HG02981 (cell line): ENCODE data around the gene QRSL1.
"Not testable (repeated sequence)": the region's sequence is repeated elsewhere in the genome, so short reads cannot be mapped to it uniquely, and the experiment has no call there.

Experiments used
- ATAC-seq: cut with Tn5 transposase; IDR thresholded peaks from one replicate; pipeline ENCODE4 v1.9.1; 2021; ENCODE audit warnings: mild to moderate bottlenecking, moderate library complexity; ENCODE audit not compliant: unreplicated experiment

The QRSL1 gene

DNA sequence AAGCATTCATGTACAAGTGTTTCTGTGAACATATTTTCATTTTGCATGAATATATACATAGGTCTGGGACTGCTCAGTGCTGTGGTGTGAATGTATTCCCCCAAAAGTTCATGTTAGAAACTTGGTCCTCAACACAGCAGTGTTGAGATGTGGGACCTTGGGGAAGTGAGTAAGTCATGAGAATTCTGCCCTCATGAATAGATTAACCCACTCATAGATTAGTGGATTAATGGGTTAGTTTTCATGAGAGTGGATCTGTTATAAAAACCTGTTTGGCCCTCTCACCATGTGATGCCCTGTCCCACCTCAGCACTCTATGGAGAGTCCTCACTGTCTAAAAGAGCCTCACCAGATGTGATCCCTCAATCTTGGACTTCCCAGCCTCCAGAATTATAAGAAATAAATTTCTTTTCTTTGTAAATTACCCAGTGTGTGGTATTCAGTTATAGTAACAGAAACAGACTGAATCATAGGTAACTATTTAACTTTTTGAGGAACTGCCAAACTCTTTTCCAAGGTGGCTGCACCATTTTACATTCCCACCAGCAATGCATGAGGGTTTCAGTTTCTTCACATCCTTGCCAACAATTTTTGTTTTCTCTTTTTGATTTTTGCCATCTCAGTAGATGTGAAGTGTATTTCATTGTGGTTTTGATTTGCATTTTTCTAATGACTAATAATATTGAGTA lies 45.3 kb downstream of the QRSL1 start:
- no peak for ATAC-seq

DNA sequence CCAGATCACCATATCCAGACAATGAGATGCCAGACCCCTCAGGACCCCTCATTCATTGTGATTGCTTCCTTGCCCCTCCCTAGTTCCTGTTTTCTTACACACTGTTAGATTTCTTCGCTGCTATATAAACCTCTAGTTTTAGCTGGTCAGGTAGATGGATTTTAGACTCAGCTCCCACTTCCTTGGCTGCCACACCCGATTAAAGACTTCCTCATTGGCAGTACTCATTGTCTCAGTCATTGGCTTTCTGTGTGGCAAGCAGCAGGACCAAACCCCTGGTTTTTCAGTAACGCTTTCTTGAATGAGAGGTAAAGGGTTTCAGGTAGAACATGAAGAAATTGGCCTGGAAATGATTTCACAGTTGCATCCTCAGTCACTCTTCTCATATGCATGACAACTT lies 47.9 kb downstream of the QRSL1 start:
- no peak for ATAC-seq

DNA sequence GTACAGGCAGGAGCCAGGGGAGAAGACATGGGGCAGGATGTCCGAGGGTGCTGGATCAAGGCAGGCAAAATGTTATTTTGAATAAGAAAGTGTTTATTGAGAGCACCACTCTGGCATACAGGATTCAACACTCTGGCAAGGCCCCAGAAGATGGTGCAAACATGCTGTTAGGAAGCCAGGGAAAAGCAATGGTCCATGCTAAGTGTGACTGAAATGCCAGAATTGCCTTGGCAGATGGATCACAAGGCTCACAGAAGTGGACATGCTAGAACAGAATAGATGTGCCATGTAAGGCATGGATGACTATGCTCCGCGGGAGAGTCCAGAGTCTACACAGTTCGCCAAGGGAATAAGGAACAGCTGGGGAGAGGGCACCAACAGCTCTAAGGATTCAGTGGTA lies 54.6 kb downstream of the QRSL1 start:
- ATAC-seq = no peak

DNA sequence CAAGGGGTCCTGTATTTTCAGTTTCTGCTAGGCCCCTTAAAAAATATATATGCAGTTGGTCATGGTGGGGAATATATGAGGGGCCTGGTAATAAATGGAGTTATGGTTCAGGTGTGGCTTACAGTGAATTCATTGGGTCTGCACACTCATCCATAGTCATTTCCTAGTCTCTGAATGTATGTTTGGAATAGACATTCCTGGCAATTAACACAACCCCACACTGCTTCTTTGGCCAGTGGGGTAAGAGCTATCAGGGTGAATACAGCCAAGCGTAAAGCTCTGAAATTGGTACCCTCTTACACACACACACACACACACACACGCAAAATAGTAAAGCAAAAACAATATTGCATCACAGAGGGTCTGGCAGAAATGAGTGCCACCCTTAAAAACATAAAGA lies 56.5 kb downstream of the QRSL1 start:
- ATAC-seq = no peak

DNA sequence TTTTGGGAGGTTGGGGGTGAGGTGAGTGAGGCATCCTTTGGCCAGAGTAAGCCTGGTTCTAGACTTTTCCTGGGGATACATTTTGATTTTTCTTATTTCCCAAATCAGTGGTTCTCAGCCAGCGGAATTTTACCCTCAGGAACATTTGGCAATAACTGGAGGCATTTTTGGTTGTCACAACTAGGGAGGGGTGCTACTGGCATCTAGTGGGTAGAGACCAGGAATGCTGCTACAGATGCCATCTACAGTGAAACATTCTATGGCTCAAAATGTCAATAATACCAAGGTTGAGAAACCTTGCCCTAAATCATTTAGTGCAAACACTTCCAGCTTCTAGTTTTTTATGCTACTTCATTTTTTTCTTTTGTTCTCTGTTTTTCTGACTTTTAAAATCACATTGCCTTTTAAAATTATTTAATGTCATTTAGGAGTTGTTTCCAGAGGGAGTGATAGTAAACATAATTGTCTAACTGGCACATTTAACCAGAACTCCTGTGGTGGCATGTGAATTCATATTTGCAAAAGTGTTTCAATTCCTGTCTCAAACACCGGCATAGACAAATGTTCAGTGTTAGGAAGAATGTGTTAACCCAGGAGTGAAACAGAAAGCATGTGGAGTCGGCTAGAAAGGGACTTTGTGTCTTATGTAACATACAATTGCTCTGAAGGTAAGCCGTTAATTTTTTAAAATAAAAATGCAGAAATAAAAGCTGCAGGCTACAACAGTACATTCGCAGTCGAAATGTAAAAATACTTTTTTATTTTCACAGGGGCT lies 59.0 kb downstream of the QRSL1 start:
- ATAC-seq = no peak

DNA sequence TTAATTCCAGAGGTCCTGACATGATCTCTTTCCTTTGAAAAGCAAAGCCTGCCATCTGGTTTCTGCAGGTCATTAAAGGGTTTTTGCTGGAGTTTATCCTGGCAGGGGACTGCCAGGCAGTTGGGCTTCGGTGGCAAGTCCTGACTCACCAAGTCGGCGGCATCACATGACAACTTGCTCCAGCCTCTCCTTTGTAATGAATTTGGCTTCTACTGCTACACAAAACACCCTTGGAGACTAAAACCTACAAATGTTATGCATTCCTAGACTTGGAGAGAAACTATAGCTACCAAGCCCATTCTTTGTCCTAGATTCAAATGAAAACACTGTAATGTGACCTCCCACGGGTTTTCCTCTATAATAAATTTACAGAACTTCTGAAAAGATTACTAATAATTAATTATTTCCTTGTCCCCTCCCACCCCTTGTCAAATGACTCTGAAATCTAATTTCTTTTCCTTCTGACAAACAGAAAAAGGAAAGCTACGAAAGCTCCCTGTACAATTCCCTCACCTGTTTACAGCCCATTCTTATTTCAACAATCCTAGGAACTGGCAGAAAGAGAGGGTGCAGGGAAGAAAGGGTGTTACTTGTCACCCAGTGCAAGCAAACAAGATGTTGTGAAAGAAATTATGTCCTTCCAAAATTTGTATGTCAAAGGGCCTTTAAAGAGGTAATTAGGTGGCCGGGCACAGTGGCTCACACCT lies 62.9 kb downstream of the QRSL1 start:
- ATAC-seq = no peak

DNA sequence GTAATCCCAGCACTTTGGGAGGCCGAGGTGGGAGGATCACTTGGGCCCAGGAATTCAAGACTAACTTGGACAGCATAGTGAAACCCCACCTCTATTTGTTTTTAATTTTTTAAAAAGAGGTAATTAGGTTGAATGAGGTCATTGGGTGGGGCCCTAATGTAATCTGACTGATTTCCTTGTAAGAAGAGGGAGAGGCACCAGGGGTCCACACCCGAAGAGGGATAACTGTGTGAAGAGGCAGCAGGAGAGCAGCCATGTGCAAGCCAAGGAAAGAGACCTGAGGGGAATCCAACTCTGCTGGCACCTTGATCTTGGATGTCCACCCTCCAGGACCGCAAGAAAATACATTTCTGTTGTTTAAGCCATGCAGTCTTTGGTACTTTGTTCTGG lies 63.4 kb downstream of the QRSL1 start:
- no peak for ATAC-seq

DNA sequence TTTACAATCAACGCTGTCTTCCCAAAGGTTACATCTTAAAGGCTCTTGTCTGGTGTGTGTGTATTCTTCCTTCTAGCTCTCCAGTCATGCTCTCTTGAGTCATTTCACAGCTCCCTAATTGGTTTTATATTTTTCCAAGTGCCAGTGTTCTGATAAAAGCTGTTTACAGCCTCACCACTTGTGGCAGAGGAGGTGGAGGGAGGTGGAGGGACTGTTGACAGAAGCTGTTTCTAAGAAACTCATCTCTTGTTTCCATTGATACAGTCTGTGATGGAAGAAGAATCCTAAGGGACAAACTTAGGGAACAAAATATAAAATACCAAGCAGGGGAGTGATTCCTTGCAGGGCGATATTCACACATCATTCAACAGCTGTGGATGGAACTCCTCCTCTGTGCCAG lies 64.0 kb downstream of the QRSL1 start:
- ATAC-seq = no peak

DNA sequence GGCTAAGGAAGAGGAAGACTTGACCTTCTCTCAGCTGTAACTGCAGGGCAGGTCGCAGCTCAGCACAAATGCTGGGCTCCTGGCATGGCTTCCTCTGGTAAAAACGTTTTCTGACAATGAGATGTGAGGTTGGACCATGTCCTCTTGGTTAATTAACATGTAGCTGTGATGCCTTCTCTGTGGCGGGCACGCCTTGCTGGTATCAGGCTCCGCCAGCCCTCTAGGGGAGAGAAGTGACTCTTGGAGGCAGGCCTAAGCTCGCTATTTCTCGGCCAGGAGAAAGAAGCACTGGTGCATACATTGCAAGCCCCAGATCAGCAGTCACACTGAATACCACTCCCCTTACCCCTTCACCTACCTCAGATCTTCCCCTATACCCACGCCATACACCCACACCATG lies 65.0 kb downstream of the QRSL1 start:
- ATAC-seq = no peak

DNA sequence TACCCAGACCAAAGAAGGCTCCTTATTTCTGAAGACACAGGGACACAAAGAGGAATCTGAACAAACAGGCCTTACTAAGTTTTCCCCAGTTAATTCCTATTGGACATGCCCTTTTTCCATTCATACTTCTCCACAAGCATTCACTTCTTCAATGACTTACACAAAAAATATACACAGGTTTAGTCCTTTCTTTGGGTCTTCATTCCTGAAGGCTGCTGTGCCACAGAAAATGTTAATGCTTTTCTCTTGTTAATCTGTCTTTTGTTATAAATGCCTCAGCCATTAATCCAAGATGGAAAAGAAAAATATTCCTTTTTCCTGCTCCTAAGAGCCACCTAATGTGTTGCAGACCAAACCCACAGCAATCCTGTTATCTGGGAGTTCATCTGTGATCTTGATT lies 71.2 kb downstream of the QRSL1 start:
- no peak for ATAC-seq

DNA sequence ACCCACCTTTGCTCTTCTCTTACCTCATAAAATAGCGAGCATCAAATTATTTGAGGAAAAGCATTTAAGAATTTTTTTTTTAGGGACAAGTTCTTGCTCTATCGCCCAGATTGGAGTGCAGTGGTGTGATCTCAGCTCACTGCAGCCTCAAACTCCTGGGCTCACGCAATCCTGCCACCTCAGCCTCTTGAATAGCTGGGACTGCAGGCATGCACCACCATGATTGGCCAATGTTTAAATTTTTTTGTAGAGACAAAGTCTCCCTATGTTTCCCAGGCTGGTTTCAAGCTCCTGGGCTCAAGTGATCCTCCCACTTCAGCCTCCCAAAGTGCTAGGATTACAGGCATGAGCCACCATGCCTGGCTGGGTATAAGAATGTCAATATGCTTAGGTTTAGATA lies 71.8 kb downstream of the QRSL1 start:
- not testable (repeated sequence) for ATAC-seq

DNA sequence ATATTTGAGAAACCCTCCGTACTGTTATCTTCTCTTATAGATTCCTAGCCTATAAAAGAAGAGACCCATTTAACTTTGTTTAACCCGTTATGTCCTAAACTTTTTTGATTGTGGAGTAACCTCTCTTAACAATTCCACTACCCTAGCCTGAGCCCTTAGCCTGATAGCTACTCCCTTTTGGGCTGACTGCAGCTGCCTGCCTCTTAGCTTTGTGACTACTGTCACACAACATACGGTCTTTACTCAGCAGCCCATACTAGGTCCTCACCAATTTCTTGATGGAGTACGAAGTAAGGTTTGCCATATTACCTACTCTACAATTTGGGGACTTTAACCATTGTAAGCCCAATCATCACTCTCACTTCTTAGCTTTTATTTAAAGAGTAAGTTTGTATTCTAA lies 72.7 kb downstream of the QRSL1 start:
- ATAC-seq = peak; percentile 48

DNA sequence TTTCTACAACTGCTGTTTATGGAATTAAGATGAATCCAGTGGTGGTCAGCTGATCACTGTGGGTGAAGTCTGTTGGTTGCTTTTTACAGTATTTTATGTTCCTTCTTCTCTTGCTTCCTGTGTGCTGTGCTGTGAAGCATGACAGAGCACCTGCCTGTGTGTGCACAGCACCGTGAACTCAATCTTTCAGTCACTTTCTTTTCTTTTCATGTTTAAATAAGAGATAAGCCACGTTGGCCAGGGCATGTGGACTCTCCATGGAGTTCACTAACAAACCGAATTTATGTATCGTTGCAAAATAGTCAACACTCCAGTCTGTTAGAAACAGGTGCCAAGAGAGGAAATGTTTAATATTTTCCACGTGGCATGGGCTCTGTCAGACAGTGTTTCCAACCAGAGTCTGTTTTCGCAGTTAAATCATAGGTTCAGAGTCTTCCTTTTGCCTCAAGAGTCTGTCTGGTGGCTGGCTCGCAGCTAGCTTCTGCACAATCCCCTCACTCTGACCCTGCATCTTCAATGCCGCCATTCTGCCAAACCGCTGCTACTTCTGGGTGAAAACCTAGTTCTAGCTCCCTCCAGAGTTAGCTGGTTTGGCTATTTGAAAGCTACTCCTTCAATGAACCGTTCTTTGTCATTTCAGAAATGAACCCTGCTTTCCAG lies 73.2 kb downstream of the QRSL1 start:
- ATAC-seq = peak; percentile 96

DNA sequence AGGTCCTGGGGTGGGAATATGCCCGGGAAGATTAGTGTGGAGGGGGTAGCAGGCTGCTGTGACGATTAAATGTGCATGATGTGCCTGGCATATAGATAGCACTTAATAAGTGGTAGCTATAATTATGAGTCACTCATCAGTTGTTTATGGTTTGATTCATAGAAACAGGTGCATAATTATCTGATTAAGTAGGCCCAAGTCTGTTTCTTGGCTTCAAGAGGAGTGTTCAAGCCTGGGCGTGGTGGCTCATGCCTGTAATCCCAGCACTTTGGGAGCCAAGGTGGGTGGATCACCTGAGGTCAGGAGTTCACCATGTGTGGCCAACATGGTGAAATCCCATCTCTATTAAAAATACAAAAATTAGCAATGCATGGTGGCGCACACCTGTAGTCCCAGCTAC lies 74.9 kb downstream of the QRSL1 start:
- ATAC-seq = no peak

DNA sequence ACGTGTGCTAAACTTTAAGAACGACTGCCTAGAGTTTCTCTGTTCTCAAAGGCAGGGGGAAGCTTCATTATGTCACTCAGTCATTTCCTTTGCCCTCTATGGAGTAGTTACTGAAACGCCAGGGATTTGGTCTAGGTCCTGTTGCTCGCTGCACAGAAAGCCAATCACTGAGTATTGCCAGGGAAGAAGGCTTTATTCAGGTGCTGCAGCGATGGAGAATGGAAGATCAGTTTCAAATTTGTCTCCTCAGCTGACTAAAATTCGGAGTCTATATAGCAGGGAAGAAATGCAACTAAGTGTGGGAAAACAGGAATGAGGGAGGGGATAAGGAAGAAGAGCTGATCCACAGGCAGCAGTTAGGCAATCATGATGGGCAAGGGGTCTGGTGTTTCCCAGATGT lies 75.8 kb downstream of the QRSL1 start:
- ATAC-seq = no peak

DNA sequence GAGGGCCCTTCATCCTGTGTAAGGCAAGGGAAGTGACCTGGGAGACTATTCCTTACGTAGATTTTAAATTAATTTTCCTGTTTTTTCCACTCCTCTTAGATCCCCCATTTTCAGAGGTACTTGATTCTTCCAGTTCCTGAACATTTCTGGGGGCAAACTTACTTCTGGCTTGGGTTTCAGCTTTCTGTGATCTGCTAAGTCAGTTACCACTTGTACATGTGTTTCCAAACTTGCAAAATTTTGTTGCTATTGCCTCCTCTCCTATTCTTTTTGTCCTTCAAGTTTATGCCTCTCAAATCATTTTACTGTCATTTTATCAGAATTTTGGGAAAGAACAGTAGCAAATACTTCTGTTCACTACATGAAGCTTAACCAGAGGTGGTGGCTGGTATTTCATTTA lies 81.2 kb downstream of the QRSL1 start:
- ATAC-seq = no peak

DNA sequence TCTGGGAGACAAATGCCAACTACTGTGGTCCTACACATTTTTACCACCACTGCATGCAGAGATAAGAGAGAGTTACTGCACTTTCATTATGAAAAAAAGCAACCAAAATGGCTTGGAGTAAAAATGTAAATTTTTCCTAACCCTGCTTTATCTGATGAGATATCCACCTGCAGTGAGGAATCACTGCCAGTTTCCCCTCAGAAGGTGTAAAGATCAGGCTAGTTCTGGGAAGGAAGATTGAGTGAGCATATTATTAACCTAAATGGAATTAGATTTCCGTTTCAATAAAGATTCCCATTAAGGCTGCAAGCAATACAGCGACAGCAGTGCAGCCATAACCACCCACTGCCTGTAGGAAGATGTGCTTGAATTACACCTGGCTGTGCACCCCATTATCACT lies 84.9 kb downstream of the QRSL1 start:
- no peak for ATAC-seq

DNA sequence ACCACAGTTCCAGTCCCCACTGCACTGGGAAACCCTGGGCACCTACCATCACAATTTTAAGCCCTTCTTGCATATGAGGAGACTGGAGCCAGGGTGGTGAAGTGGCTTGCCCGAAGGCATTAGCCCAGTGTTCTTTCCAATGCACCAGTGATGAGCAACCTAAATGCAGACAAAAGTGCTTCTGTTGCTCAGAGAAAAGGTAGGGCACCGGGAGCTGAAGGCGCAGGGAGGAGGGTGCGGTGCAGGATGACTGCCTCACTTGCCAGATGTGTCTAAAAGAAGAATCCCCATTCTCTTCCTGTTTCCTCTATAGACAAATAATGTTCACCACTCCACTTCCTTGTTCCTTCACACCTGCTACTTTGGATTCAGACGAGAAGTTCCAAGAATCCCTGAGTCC lies 86.5 kb downstream of the QRSL1 start:
- ATAC-seq = no peak

DNA sequence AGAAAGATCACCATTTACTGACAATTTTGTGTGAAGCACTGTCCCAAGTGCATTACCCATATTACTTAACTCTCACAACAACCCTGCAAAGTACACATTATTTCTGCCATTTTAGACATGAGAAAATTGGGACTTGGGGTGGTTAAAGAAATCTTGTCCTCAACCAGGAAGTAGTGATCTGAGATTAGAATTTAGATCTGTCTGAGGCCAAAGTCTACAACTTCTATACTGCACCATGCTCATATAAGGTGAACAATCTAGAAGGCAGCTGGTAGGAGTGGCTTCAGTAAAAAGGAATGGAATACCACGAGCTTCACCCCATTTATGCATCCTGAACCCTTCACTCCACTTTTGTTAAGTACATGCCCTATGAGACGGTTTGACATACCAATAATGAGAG lies 87.6 kb downstream of the QRSL1 start:
- ATAC-seq = no peak
